ENCODE measurements around the gene GALNT8. TPM values are rescaled to one million over a fixed set of nuclear protein-coding genes. Genes with fewer than 3 reads are reported as not detected.

Gene GALNT8
- total and polyA plus RNA-seq, 9 of the 15 experiments (the other 6 are each of a cell fraction or from before 2014, with no cell fraction given), result 0.11 to 0.23 (median 0.21) TPM; not detected in 6

- Histone ChIP-seq H3K27ac (ENCODE audit: extremely low read depth, low read depth, low read length) (no peak overlapping the region), H3K9me3 (replicated peaks; ENCODE audit: control insufficient read depth, insufficient read depth, low read depth, low read length) (no peaks in the 10 kb centered on the region), H3K36me3 (ENCODE audit: control insufficient read depth, insufficient read depth, low read length) (no peaks in the 10 kb centered on the region), H2AFZ (ENCODE audit: low read depth, low read length) (no peak overlapping the region), H3K27me3 (ENCODE audit: control insufficient read depth in 2 of 2, insufficient read depth in 2 of 2, low read length in 2 of 2) (peaks cover 0 to 4% of the 10 kb centered on the region in 2 experiments; a peak in 1 of 5 replicates), H3K9ac (ENCODE audit: insufficient read depth in 1 of 2, low read depth in 2 of 2, low read length in 2 of 2) (no peak overlapping the region), H3K4me1 (replicated peaks in 1 of 2; ENCODE audit: control insufficient read depth in 2 of 2, insufficient read depth in 2 of 2, low read length in 2 of 2) (no peaks in the 10 kb centered on the region), H3K4me2 (ENCODE audit: insufficient read depth, low read length) (no peak overlapping the region), H3K4me3 (no peak overlapping the region), H3K79me2 (ENCODE audit: control insufficient read depth, insufficient read depth, low read length) (no peaks in the 10 kb centered on the region), H3K9me1 (ENCODE audit: control insufficient read depth, insufficient read depth, low read length) (no peaks in the 10 kb centered on the region), H4K20me1 (replicated peaks; ENCODE audit: control insufficient read depth, insufficient read depth, low read length) (no peaks in the 10 kb centered on the region)
- BruUV-seq (replicated peaks), result no TSS peak
- intact Hi-C loops (cut with micrococcal nuclease) (no loop called here), in situ Hi-C loops (cut with MboI) (no loop called here)
- 0% methylated on average over 3 of the region's 3 CpGs for WGBS (ENCODE audit: insufficient coverage, low coverage, missing lambda C conversion rate)
- TF ChIP-seq E2F8 (IDR thresholded peaks at IDR 0.05; ENCODE audit: low read depth, partially characterized antibody) (no peak), KLF1 (tag; IDR thresholded peaks at IDR 0.05) (no peak), MIER1 (IDR thresholded peaks at IDR 0.05; ENCODE audit: low read depth) (no peak), PTBP1 (IDR thresholded peaks at IDR 0.05; ENCODE audit: low read depth, low read length) (no peak), SRSF3 (IDR thresholded peaks at IDR 0.05; ENCODE audit: insufficient read depth, low read length) (no peak), ZNF253 (CRISPR knock-in tag; conservative IDR thresholded peaks at IDR 0.05) (no peak), HSF4 (CRISPR knock-in tag; IDR thresholded peaks at IDR 0.05; ENCODE audit: borderline replicate concordance) (no peak), ZNF121 (CRISPR knock-in tag; conservative IDR thresholded peaks at IDR 0.05) (no peak), PHB (CRISPR knock-in tag; IDR thresholded peaks at IDR 0.05) (no peak), PATZ1 (CRISPR knock-in tag; IDR thresholded peaks at IDR 0.05; ENCODE audit: borderline replicate concordance) (no peak), HDAC2 (IDR thresholded peaks at IDR 0.05) (no peak), ZNF12 (CRISPR knock-in tag; IDR thresholded peaks at IDR 0.05) (no peak), NCOA2 (IDR thresholded peaks at IDR 0.05; ENCODE audit: partially characterized antibody in 2 of 2) (no peak), ETV5 (CRISPR knock-in tag; IDR thresholded peaks at IDR 0.05; ENCODE audit: low read depth) (no peak), E2F4 (CRISPR knock-in tag; IDR thresholded peaks at IDR 0.05; ENCODE audit: low read depth) (no peak), BACH1 (tag; IDR thresholded peaks at IDR 0.05) (no peak), PTRF (tag; IDR thresholded peaks at IDR 0.05) (no peak)
- ATAC-seq (no peak), DNase-seq (ENCODE audit: extremely low read depth in 1 of 4, low spot score in 3 of 4) (no peak), FAIRE-seq (no peak)
- ChIA-PET CTCF (ENCODE audit: low intra/inter-chr PET ratio) (no interaction called here), POLR2A (no interaction called here)
These were observed 71.3 kb downstream of the GALNT8 start for GRCh38 chr12:4791497-4791896.

Measured in K562 (cell line).